ENCODE results near the gene URAD.

The URAD gene

GRCh38 chr13:27961227-27962085, 27.0 kb downstream of the URAD start:
- Histone ChIP-seq H3K4me3 (peak overlapping the region in 3 of 7 experiments; percentile 2 to 27 (median 15)), H3K27ac (no peak overlapping the region)

GRCh38 chr13:27960362-27961226, 27.9 kb downstream of the URAD start:
- Histone ChIP-seq H3K27ac (no peak overlapping the region), H3K4me3 (peak overlapping the region in 5 of 7 experiments; percentile 2 to 27 (median 15))

- peak overlapping the region in 3 of 7 experiments; percentile 2 to 27 (median 23) for H3K4me3 ChIP-seq
- no peak overlapping the region for H3K27ac ChIP-seq
Observed at GRCh38 chr13:27959976-27960361, 28.5 kb downstream of the URAD start.

- Histone ChIP-seq H3K4me3 (no peak overlapping the region), H3K27ac (no peak overlapping the region)
Observed at GRCh38 chr13:27956576-27957300, 31.8 kb downstream of the URAD start.

- no peak overlapping the region for H3K4me3 ChIP-seq
- H3K27ac ChIP-seq: no peak overlapping the region
Observed at GRCh38 chr13:27955014-27955591, 33.4 kb downstream of the URAD start.

GRCh38 chr13:27954406-27954851, 34.1 kb downstream of the URAD start:
- Histone ChIP-seq H3K4me3 (peak overlapping the region; percentile 18 to 41 (median 29)), H3K27ac (peak overlapping the region in 1 of 21 experiments; percentile 50)

GRCh38 chr13:27953676-27954405, 34.7 kb downstream of the URAD start:
- Histone ChIP-seq H3K4me3 (peak overlapping the region; percentile 18 to 41 (median 29)), H3K27ac (peak overlapping the region in 2 of 21 experiments; percentile 7 to 50)

GRCh38 chr13:27952876-27953675, 35.4 kb downstream of the URAD start:
- H3K4me3 ChIP-seq: peak overlapping the region in 6 of 7 experiments; percentile 18 to 41 (median 31)
- H3K27ac ChIP-seq: peak overlapping the region in 1 of 21 experiments; percentile 7

GRCh38 chr13:27942972-27943371, 45.5 kb downstream of the URAD start:
- no peak overlapping the region for H3K27ac ChIP-seq
- no peak overlapping the region for H3K4me3 ChIP-seq

GRCh38 chr13:27933580-27934328, 54.7 kb downstream of the URAD start:
- no peak overlapping the region for H3K27ac ChIP-seq

GRCh38 chr13:27933118-27933517, 55.4 kb downstream of the URAD start:
- H3K4me3 ChIP-seq: no peak overlapping the region
- no peak overlapping the region for H3K27ac ChIP-seq

More at GRCh38 chr13:27933580-27934328, 54.7 kb downstream of the URAD start:
- no peak overlapping the region for H3K4me3 ChIP-seq

- H3K27ac ChIP-seq: no peak overlapping the region
- H3K4me3 ChIP-seq: no peak overlapping the region
Observed at GRCh38 chr13:27929868-27930267, 58.6 kb downstream of the URAD start.

- Histone ChIP-seq H3K27ac (no peak overlapping the region), H3K4me3 (no peak overlapping the region)
Observed at GRCh38 chr13:27928805-27929753, 59.4 kb downstream of the URAD start.

GRCh38 chr13:27928353-27928804, 60.1 kb downstream of the URAD start:
- Histone ChIP-seq H3K27ac (no peak overlapping the region), H3K4me3 (no peak overlapping the region)

Measured in skin epidermis (tissue), 12 donors.